ENCODE measurements around the gene MAK.
A peak's percentile ranks its signal among the peaks of the same experiment; 100 is the strongest.
"Not testable (repeated sequence)": the region's sequence is repeated elsewhere in the genome, so short reads cannot be mapped to it uniquely, and the experiment has no call there.

Gene MAK

GRCh38 chr6:10722820-10723566, 115.3 kb downstream of the MAK start, which contains the start of gene TMEM14C:
Gene TMEM14C (plus strand): TSS chr6:10723070. CDS start chr6:10724614, 1,544 bp downstream.
- peak; percentile 95 to 98 (median 97) for DNase-seq

- no peak for DNase-seq
These were observed 115.8 kb downstream of the MAK start for GRCh38 chr6:10722570-10722819.

- no peak for DNase-seq
These were observed 116.3 kb downstream of the MAK start for GRCh38 chr6:10721850-10722569.

DNA sequence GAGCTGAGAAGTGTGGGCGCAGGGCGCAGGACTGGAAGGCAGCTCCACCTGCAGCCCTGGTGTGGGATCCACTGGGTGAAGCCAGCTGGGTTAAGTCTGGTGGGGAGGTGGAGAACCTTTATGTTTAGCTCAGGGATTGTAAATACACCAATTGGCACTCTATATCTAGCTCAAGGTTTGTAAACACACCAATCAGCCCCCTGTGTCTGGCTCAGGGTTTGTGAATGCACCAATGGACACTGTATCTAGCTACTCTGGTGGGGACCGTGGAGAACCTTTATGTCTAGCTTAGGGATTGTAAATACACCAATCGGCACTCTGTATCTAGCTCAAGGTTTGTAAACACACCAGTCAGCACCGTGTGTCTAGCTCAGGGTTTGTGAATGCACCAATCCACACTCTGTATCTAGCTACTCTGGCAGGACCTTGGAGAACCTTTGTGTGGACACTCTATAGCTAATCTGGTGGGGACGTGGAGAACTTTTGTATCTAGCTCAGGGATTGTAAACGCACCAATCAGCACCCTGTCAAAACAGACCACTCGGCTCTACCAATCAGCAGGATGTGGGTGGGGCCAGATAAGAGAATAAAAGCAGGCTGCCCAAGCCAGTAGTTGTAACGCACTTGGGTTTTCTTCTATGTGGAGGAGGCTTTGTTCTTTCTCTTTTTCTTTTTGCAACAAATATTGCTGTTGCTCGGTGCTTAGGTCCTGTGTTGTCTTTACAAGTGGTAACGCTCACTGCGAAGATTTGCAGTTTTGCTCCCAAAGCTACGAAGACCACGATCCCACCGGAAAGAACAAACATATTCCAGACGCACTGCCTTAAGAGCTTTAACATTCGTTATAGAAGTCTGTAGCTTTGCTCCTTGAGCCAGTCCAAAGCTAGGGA, 117.1 kb downstream of the MAK start:
- DNase-seq = not testable (repeated sequence)

GRCh38 chr6:10720265-10720959, 117.9 kb downstream of the MAK start:
- DNase-seq = peak; percentile 42 to 64 (median 45)

GRCh38 chr6:10719964-10720264, 118.4 kb downstream of the MAK start:
- no peak for DNase-seq

GRCh38 chr6:10719296-10719963, 118.9 kb downstream of the MAK start:
- DNase-seq = peak; percentile 26 to 38 (median 31)

DNA sequence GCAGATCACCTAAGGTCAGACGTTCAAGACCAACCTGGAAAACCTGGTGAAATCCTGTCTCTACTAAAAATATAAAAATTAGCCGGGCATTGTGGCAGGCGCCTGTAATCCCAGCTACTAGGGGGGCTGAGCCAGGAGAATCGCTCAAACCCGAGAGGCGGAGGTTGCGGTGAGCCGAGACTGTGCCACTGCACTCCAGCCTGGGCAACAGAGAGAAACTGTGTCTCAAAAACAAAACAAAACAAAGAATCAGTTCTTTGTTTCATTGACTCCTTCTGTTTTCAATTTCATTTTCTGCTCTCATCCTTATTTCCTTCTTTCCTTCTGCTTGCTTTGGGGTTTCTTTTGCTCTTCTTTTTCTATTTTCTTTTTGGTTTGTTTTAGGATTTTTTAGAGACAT, 124.4 kb downstream of the MAK start:
- DNase-seq = no peak

Measured in suppressor macrophage treated with lipopolysaccharide for 1 hour (primary cell).